HEK293 (cell line): Measurements from ENCODE around the gene CENPO.

Source experiments
- CTCF ChIA-PET: fragments of 350-600 bp; formaldehyde crosslinking; extraction: SDS; loops from one replicate; lab custom pipeline; 2021; ENCODE audit warnings: antibody characterized with exemption; lab: Yijun Ruan, JAX
- POLR2A ChIA-PET: fragments of 300-600 bp; formaldehyde crosslinking; extraction: SDS; loops from one replicate; lab custom pipeline; 2020; ENCODE audit warnings: antibody characterized with exemption, inconsistent platforms; lab: Yijun Ruan, JAX
- H3K27ac ChIP-seq: fragments of 200-500 bp; sonication (Bioruptor generic); 2 replicates; pipeline ENCODE4 v1.5.1; 2014; ENCODE audit warnings: low read depth, low read length, control low read depth, inconsistent platforms; ENCODE audit errors: extremely low read depth
- H3K36me3 ChIP-seq, 2 experiments: fragments of 200-500 bp in 1 of 2; sonication (Bioruptor generic) in 1 of 2; 1 replicate in 1 of 2; 2 replicates in 1 of 2; pipeline ENCODE4 v1.5.1; 2014 to 2017; ENCODE audit warnings: inconsistent platforms in 2 of 2, low read length in 2 of 2; ENCODE audit not compliant: control insufficient read depth in 2 of 2, insufficient read depth in 1 of 2
- H3K4me1 ChIP-seq: fragments of 200-500 bp; sonication (Bioruptor generic); 2 replicates; pipeline ENCODE4 v1.5.1; 2014; ENCODE audit warnings: mild to moderate bottlenecking, low read length, inconsistent platforms; ENCODE audit not compliant: control insufficient read depth, insufficient read depth
- H3K4me3 ChIP-seq: 2 replicates; pipeline ENCODE4 v1.5.1; 2011; ENCODE audit warnings: low read depth, mild to moderate bottlenecking, control low read depth, low read length, moderate library complexity
- H3K9me3 ChIP-seq: fragments of 200-500 bp; sonication (Bioruptor generic); 2 replicates; pipeline ENCODE4 v1.5.1; 2014; ENCODE audit warnings: low read depth, low read length, inconsistent platforms; ENCODE audit not compliant: control insufficient read depth, insufficient read depth
- ZBTB1 ChIP-seq: fragments of 450-650 bp; formaldehyde crosslinking; IDR thresholded peaks from 2 replicates; pipeline ENCODE4 v1.5.1; 2016; ENCODE audit warnings: missing biosample characterization, missing genetic modification characterization
- ZFP41 ChIP-seq: fragments of 450-650 bp; formaldehyde crosslinking; IDR thresholded peaks from 2 replicates; pipeline ENCODE4 v1.5.1; 2016; ENCODE audit warnings: missing biosample characterization, missing genetic modification characterization, borderline replicate concordance
- ZNF121 ChIP-seq: fragments of 450-650 bp; formaldehyde crosslinking; IDR thresholded peaks from 2 replicates; pipeline ENCODE4 v1.5.1; 2016; ENCODE audit warnings: missing biosample characterization, missing genetic modification characterization
- ZNF138 ChIP-seq: fragments of 450-650 bp; formaldehyde crosslinking; IDR thresholded peaks from 2 replicates; pipeline ENCODE4 v1.5.1; 2016; ENCODE audit warnings: missing biosample characterization, missing genetic modification characterization, borderline replicate concordance
- ZNF155 ChIP-seq: fragments of 450-650 bp; formaldehyde crosslinking; IDR thresholded peaks from 2 replicates; pipeline ENCODE4 v1.5.1; 2016; ENCODE audit warnings: missing biosample characterization, missing genetic modification characterization
- ZNF362 ChIP-seq: fragments of 450-650 bp; formaldehyde crosslinking; IDR thresholded peaks from 2 replicates; pipeline ENCODE4 v1.5.1; 2016; ENCODE audit warnings: missing biosample characterization, missing genetic modification characterization
- ZNF394 ChIP-seq: fragments of 450-650 bp; formaldehyde crosslinking; IDR thresholded peaks from 2 replicates; pipeline ENCODE4 v1.5.1; 2016; ENCODE audit warnings: missing biosample characterization, missing genetic modification characterization, mild to moderate bottlenecking, moderate library complexity, borderline replicate concordance
- ZNF501 ChIP-seq: fragments of 450-650 bp; formaldehyde crosslinking; IDR thresholded peaks from 2 replicates; pipeline ENCODE4 v1.5.1; 2016; ENCODE audit warnings: missing biosample characterization, missing genetic modification characterization
- ZNF629 ChIP-seq: fragments of 450-650 bp; formaldehyde crosslinking; IDR thresholded peaks from 2 replicates; pipeline ENCODE4 v1.5.1; 2017; ENCODE audit warnings: missing biosample characterization, missing genetic modification characterization
- ZNF654 ChIP-seq: fragments of 450-650 bp; formaldehyde crosslinking; IDR thresholded peaks from 2 replicates; pipeline ENCODE4 v1.5.1; 2016; ENCODE audit warnings: low read depth, missing biosample characterization, missing genetic modification characterization
- TF ChIP-seq, protein P1 (sequence below): fragments of 450-650 bp; formaldehyde crosslinking; IDR thresholded peaks from 2 replicates; pipeline ENCODE4 v1.5.1; 2017; ENCODE audit warnings: missing biosample characterization, missing genetic modification characterization
- TF ChIP-seq, protein P2 (sequence below): fragments of 450-650 bp; formaldehyde crosslinking; IDR thresholded peaks from 2 replicates; pipeline ENCODE4 v1.5.1; 2016; ENCODE audit warnings: missing biosample characterization, missing genetic modification characterization
- TF ChIP-seq, protein P3 (sequence below): fragments of 450-650 bp; formaldehyde crosslinking; IDR thresholded peaks from 2 replicates; pipeline ENCODE4 v1.5.1; 2016; ENCODE audit warnings: missing biosample characterization, missing genetic modification characterization

The CENPO gene

GRCh38 chr2:24866946-24867345, 73.7 kb downstream of the CENPO start:
- POLR2A ChIA-PET, result no interaction called here
- H3K4me3 ChIP-seq, result no peak overlapping the region
- H3K9me3 ChIP-seq, result no peaks in the 10 kb centered on the region
- CTCF ChIA-PET, result no interaction called here
- H3K36me3 ChIP-seq, result peaks cover 10 to 28% of the 10 kb centered on the region in 2 experiments
- H3K4me1 ChIP-seq, result no peaks in the 10 kb centered on the region; the same call in 1 of the 2 replicates
- TF ChIP-seq, protein P1, sequence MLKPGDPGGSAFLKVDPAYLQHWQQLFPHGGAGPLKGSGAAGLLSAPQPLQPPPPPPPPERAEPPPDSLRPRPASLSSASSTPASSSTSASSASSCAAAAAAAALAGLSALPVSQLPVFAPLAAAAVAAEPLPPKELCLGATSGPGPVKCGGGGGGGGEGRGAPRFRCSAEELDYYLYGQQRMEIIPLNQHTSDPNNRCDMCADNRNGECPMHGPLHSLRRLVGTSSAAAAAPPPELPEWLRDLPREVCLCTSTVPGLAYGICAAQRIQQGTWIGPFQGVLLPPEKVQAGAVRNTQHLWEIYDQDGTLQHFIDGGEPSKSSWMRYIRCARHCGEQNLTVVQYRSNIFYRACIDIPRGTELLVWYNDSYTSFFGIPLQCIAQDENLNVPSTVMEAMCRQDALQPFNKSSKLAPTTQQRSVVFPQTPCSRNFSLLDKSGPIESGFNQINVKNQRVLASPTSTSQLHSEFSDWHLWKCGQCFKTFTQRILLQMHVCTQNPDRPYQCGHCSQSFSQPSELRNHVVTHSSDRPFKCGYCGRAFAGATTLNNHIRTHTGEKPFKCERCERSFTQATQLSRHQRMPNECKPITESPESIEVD, result 0 out of 2 replicates have a peak, but pooled peaks have one; percentile 27
- no peak for TF ChIP-seq ZNF394 (tag by site-specific recombination)
- H3K27ac ChIP-seq, result no peak overlapping the region

DNA sequence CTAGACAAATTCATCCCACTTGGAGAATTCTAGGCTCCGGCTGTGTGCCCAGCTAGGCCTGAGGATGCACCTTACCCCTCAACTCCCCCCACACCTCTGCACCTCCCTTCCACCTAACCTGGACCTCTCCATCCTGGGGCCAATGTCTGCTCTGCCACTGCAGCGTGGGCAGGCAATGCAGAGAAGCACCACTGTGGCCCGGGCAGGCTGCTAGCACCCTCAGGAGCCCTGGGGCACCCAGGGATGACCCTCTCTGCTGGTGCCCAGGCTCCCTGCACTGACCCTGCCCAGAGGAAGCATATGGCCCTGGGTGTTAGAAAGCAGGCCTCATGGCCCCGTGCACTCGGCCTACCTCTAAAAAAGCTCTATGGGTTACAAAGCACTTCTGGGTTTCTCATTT, 77.2 kb downstream of the CENPO start:
- TF ChIP-seq ZNF155, result no peak
- no peak for TF ChIP-seq ZNF654 (tag by site-specific recombination)
- 0 out of 2 replicates have a peak, but pooled peaks have one; percentile 8 for TF ChIP-seq ZNF362 (tag by site-specific recombination)
- TF ChIP-seq ZNF138 (tag by site-specific recombination), result no peak
- CTCF ChIA-PET, result interaction anchor here (0.7 kb wide), 1 partner anchor 20 kb away, joined by 3 read pairs; no protein-coding TSS in a partner anchor
- peaks cover 10 to 43% of the 10 kb centered on the region in 2 experiments for H3K36me3 ChIP-seq
- no peak overlapping the region for H3K4me3 ChIP-seq
- H3K27ac ChIP-seq, result no peak overlapping the region
- POLR2A ChIA-PET, result no interaction called here
- H3K9me3 ChIP-seq, result no peaks in the 10 kb centered on the region
- H3K4me1 ChIP-seq, result no peaks in the 10 kb centered on the region; the same call in 1 of the 2 replicates

DNA sequence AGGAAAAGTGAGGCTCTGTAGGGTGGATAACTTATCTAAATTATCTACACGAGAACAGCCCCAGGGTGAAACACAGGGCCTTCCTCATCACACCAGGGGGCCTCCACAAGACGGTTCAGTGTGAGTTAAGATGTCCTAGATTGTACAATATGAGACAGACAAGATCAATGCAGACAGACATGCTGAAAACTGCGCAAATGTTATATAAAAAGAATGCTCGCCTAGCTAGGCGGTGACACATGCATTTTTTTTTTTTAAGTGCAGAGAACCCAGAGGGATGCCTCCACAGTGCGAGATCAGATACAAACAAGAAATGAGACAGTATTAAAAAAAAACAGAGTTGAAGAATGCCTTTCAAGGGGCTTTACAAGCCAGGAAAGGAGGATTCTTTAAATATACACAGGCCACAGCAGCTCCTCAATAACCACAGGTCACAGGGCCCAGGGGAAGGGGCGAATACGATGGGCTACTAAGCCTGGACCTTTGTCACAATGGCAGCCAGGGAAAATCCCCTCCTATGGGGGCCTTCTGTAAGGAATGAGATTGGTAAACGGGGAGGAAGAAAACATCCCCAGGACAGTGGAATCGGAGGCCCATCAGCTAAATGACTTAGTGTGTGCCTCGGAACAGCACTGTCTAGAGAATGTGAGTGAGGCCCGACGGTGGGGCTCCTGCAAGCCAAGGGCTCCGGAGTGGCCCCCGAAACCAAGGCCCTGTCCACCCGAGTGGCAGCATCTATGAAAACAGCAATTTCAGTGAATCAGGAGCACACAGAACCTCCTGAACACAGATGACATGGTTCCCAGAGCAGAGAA, 77.9 kb downstream of the CENPO start:
- no peak overlapping the region for H3K4me3 ChIP-seq
- TF ChIP-seq ZNF629 (no peak), ZNF501 (tag by site-specific recombination) (no peak), ZNF121 (tag by site-specific recombination) (no peak), ZBTB1 (tag by site-specific recombination) (no peak), ZFP41 (tag by site-specific recombination) (no peak)
- TF ChIP-seq, protein P2, sequence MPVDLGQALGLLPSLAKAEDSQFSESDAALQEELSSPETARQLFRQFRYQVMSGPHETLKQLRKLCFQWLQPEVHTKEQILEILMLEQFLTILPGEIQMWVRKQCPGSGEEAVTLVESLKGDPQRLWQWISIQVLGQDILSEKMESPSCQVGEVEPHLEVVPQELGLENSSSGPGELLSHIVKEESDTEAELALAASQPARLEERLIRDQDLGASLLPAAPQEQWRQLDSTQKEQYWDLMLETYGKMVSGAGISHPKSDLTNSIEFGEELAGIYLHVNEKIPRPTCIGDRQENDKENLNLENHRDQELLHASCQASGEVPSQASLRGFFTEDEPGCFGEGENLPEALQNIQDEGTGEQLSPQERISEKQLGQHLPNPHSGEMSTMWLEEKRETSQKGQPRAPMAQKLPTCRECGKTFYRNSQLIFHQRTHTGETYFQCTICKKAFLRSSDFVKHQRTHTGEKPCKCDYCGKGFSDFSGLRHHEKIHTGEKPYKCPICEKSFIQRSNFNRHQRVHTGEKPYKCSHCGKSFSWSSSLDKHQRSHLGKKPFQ (tag by site-specific recombination), result no peak
- TF ChIP-seq, protein P3, sequence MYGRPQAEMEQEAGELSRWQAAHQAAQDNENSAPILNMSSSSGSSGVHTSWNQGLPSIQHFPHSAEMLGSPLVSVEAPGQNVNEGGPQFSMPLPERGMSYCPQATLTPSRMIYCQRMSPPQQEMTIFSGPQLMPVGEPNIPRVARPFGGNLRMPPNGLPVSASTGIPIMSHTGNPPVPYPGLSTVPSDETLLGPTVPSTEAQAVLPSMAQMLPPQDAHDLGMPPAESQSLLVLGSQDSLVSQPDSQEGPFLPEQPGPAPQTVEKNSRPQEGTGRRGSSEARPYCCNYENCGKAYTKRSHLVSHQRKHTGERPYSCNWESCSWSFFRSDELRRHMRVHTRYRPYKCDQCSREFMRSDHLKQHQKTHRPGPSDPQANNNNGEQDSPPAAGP (tag by site-specific recombination), result no peak
- ChIA-PET CTCF (no interaction called here), POLR2A (no interaction called here)
- no peak overlapping the region for H3K27ac ChIP-seq
- peaks cover 10 to 39% of the 10 kb centered on the region in 2 experiments for H3K36me3 ChIP-seq
- no peaks in the 10 kb centered on the region for H3K9me3 ChIP-seq
- no peaks in the 10 kb centered on the region; the same call in 1 of the 2 replicates for H3K4me1 ChIP-seq
